HG03521 (cell line): Measurements from ENCODE around the gene RAB34.

Experiments
- ATAC-seq: cut with Tn5 transposase; IDR thresholded peaks from one replicate; pipeline ENCODE4 v1.9.1; 2021; ENCODE audit warnings: mild to moderate bottlenecking, moderate library complexity; ENCODE audit not compliant: unreplicated experiment

RAB34 gene

DNA sequence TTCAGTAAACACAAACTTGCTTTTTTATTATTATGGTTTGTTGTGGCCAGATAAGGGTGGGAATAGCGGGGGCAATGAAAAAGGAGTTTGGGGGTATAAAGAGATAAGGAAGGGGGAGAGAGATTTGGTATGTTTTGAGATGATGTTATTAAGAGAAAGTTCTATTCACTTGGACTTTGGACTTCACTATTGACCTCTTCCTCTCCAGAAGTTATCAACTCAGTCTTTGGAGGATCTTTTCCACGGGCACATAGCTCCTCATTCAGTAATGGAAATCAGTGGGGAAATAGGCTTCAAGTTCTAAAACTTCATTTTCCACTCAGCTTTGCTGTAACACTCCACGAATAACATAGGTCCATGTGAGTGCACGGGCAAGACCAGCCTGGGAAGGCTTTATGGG, 29.2 kb downstream of the RAB34 start:
- ATAC-seq = no peak

DNA sequence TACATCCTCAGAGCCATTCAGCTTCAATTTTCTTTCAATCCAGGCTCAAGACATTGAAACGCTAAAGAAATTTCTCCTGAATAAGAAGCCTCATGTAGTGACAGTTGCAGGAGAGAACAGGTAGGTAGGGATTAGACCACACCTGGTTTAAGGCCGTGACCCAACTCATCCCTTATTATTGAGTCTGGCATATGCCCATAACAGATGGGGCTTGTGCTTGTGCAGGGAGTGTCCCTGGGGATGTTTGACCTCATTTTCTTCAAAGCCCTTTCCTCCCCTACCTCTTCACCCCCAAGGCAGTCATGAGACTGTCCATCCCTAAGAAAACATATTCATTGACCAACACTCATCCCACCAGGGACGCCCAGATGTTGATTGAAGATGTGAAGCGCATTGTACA, 31.4 kb downstream of the RAB34 start:
- no peak for ATAC-seq

DNA sequence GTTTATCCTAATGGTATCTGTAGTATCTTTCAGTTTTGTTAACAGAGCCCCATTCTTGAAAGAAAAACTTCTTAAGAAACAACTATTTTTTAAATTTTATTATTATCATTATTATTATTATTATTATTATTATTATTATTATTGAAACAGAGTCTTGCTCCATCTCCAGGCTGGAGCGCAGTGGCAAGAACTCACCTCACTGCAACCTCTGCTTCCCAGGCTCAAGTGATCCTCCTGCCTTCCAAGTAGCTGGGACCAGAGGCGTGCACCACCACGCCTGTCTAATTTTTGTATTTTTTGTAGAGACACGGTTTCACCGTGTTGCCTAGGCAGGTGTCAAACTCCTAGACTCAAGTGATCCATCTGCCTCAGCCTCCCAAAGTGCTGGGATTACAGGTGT, 32.3 kb downstream of the RAB34 start:
- ATAC-seq = no peak

DNA sequence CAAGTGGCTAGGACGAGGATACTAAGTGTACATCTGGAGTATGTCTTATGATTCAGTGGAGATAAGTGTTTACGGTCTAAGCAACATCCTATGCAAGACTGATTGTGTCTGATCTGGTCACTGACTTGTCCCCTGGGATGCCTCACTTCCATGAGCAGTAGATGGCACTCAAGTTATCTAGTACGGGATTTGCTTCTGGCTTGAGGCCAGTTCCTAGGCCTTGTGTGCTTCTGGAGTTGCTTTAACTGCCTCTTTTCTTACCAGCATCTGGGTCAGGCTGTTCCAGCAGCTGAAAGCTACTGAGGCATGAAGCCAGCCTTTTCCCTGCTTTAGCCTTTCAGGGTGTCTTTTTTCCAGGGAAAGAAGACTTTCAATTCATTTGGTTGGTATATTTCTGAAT, 32.7 kb downstream of the RAB34 start:
- ATAC-seq = no peak

DNA sequence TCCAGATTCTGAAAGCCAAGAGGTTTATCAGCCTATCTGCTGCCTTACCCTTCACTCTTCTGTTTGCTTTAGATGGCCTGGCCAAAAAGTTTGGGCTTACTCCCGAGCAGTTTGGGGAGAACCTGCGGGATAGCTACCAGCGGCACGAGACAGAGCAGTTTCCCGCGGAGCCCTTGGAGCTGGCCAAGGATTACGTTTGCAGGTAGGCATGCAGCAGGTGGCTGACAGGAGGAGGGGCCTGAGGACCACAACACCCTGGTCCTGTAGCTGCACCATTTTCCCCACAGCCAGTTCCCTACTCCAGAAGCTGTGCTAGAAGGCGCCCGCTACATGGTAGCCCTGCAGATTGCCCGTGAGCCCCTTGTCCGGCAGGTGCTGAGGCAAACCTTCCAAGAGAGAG, 35.0 kb downstream of the RAB34 start:
- no peak for ATAC-seq

DNA sequence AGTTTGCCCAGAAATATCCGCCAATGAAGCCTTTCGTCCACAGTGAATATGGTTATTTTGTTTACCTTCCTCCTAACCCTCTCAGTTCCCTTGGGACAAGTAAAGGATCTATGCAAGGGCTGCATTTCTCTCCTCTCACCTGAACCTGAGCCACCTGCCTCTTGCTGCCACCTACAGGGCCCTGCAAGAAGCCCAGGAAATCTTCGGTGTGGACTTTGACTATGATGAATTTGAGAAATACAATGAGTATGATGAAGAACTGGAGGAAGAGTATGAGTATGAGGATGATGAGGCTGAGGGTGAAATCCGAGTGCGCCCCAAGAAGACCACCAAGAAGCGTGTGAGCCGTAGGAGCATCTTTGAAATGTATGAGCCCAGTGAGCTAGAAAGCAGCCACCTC, 41.7 kb downstream of the RAB34 start:
- no peak for ATAC-seq

DNA sequence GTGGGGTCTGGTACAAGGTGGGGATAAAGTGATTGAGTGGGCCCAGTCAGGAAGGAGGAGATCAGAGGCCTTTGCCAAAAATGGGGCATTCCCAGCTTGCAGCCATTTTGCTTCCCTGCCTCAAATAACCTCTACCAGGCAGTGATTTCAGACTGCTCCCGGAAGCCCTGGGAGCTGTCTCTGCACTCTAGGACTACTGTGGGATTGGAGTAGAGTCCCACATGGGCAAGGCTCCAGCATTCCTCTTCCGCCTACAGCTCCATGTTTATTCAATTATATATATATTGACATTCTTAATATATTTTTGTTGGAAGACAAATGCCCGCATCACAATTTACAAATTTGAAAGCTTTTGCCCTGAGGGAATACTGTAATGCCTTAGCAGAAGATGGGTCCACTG, 42.2 kb downstream of the RAB34 start:
- no peak for ATAC-seq

DNA sequence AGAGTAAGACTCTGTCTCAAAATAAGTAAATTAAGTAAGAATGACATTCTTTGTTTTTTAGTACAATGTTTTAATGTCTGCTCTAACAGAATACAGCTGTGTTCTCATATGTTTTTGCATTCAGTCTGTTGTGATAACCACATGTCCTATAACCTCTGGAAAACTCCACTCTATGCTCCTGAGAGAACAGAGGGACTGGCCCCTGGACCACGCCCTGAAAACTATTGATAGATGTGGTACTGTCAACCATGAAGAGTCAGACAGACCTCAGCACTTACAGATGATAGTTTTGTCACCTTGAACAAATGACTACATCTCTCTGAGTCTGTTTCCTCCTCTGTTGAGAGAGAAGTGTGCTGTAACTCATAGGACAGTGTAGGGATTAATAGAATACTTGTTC, 47.8 kb downstream of the RAB34 start:
- ATAC-seq = no peak

DNA sequence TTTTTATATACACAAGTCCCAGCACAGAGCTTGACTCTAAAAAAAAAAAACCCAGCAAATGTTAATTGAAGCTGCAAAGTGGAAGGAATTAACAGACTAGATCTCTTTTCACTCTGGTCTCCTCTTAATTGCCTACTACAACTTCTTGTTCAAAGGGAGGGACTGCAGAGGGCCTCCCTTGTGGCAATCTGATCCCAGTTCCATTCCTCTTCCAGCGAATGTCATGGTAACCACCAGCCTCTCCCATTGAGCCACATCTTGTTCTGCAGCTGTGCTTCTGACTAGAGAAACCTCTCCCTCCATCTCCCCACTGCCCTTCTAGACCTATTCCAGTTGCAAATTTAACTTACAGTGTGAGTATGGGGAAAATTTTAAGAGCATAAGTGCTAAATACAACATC, 49.8 kb downstream of the RAB34 start:
- no peak for ATAC-seq

DNA sequence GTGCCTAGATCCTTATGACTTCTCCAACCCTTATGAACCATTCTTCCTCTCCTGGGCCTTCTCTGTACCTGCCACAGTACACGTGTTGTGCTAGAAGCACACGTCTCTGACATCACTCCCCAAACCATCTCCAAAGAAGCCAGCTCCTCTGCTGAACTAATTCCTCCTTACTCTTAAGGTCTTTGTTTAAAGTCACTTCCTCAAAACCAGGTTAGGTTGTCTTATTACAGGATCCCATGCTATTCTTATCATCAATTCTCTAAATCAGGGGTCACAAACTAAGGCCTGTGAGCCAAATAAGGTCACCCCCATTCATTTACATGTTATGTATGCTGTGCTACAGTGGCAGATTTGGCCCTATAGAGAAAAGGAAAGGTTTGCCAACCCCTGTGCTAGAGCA, 51.7 kb downstream of the RAB34 start:
- no peak for ATAC-seq
